ENCODE data around the gene KLHDC8B.
"Not testable (repeated sequence)": the region's sequence is repeated elsewhere in the genome, so short reads cannot be mapped to it uniquely, and the experiment has no call there.

GRCh38 chr3:49217108-49217507 lies 45.7 kb downstream of the KLHDC8B start:
- TF ChIP-seq CTCF, POLR2A, POLR2AphosphoS5 (IDR thresholded peaks at IDR 0.05): not testable (repeated sequence)

Measured in prostate gland (tissue), 2 donors.